K562 (cell line): ENCODE data around the gene PHTF2. TPM values are rescaled to one million over a fixed set of nuclear protein-coding genes. Genes with fewer than 3 reads are reported as not detected.
A peak's percentile ranks its signal among the peaks of the same experiment; 100 is the strongest.

ENCODE experiments used
- ATAC-seq: fragments of 200-7000 bp; cut with Tn5 transposase; 3 replicates; pipeline ENCODE4 v1.9.1; 2020; ENCODE audit warnings: moderate library complexity
- BruUV-seq: library from RNA; stranded (reverse); fragments of 400-500 nt; replicated peaks from 2 replicates; lab custom pipeline; 2021; lab: Mats Ljungman, UMichigan
- CTCF ChIA-PET: fragments of 300-600 bp; formaldehyde crosslinking; extraction: SDS; loops from one replicate; lab custom pipeline; 2021; ENCODE audit warnings: low intra/inter-chr PET ratio; lab: Yijun Ruan, JAX
- POLR2A ChIA-PET: fragments of 300-600, 350-650 bp; sonication (Branson Sonifier 250); formaldehyde crosslinking; extraction: SDS; loops from one replicate; lab custom pipeline; 2021; ENCODE audit warnings: antibody characterized with exemption, inconsistent platforms; lab: Yijun Ruan, JAX
- DNase-seq, 4 experiments: peaks; one replicate each; pipeline versions ENCODE4 v3.0.0 to v3.0.0-alpha.2; 2011 to 2018; ENCODE audit warnings: low spot score in 3 of 4, mixed read lengths in 3 of 4; ENCODE audit errors: extremely low read depth in 1 of 4
- FAIRE-seq: peaks from 2 replicates; lab custom pipeline; 2011; peaks lifted over from hg19 to GRCh38; lab: Jason Lieb, UNC
- H2AFZ ChIP-seq: 2 replicates; pipeline ENCODE4 v1.6.0; 2011; ENCODE audit warnings: low read depth, low read length, control low read depth, inconsistent platforms
- H3K27ac ChIP-seq: fragments of 200-600 bp; 3 replicates; pipeline ENCODE4 v1.8.0; 2011; ENCODE audit warnings: low read depth, mild to moderate bottlenecking, control low read depth, inconsistent platforms, low read length, moderate library complexity, mixed read lengths; ENCODE audit errors: extremely low read depth
- H3K27me3 ChIP-seq, 2 experiments: fragments of 300-600 bp in 1 of 2; 2 replicates in 1 of 2; 3 replicates in 1 of 2; pipeline versions ENCODE4 v1.6.0 to v1.8.0; 2011; ENCODE audit warnings: inconsistent platforms in 2 of 2, low read length in 2 of 2, mild to moderate bottlenecking in 1 of 2, mixed read lengths in 1 of 2, moderate library complexity in 1 of 2; ENCODE audit not compliant: control insufficient read depth in 2 of 2, insufficient read depth in 2 of 2
- H3K36me3 ChIP-seq: fragments of 300-600 bp; 3 replicates; pipeline ENCODE4 v1.8.0; 2011; ENCODE audit warnings: mild to moderate bottlenecking, low read length, inconsistent platforms; ENCODE audit not compliant: control insufficient read depth, insufficient read depth
- H3K4me1 ChIP-seq, 2 experiments: fragments of 200-600 bp in 1 of 2; replicated peaks in 1 of 2; 2 replicates in 1 of 2; 3 replicates in 1 of 2; pipeline versions ENCODE4 v1.5.1 to v1.8.0; 2011; ENCODE audit warnings: inconsistent platforms in 2 of 2, low read length in 2 of 2, mild to moderate bottlenecking in 1 of 2, mixed read lengths in 1 of 2, moderate library complexity in 1 of 2; ENCODE audit not compliant: control insufficient read depth in 2 of 2, insufficient read depth in 2 of 2
- H3K4me2 ChIP-seq: 2 replicates; pipeline ENCODE4 v1.6.1; 2011; ENCODE audit warnings: low read length, control low read depth, inconsistent platforms, mixed read lengths; ENCODE audit not compliant: insufficient read depth
- H3K4me3 ChIP-seq: fragments of 200-600 bp; sonication (generic), shearing (Covaris generic); 2 replicates; pipeline ENCODE4 v1.5.1; 2016; ENCODE audit warnings: control low read depth, inconsistent platforms
- H3K79me2 ChIP-seq: fragments of 200-600 bp; 3 replicates; pipeline ENCODE4 v1.8.0; 2011; ENCODE audit warnings: low read length, inconsistent platforms; ENCODE audit not compliant: control insufficient read depth, insufficient read depth
- H3K9ac ChIP-seq, 2 experiments: 2 replicates each; pipeline versions ENCODE4 v1.6.0 to v1.6.1; 2011; ENCODE audit warnings: low read depth in 2 of 2, low read length in 2 of 2, control low read depth in 1 of 2, inconsistent platforms in 1 of 2, mild to moderate bottlenecking in 1 of 2, mixed read lengths in 1 of 2; ENCODE audit not compliant: insufficient read depth in 1 of 2
- H3K9me1 ChIP-seq: one replicate; pipeline ENCODE4 v1.6.0; 2011; ENCODE audit warnings: inconsistent platforms, mild to moderate bottlenecking, low read length, moderate library complexity; ENCODE audit not compliant: control insufficient read depth, insufficient read depth
- H3K9me3 ChIP-seq: replicated peaks from 2 replicates; pipeline ENCODE4 v1.5.1; 2011; ENCODE audit warnings: low read depth, low read length, inconsistent platforms; ENCODE audit not compliant: control insufficient read depth, insufficient read depth
- H4K20me1 ChIP-seq: replicated peaks from 2 replicates; pipeline ENCODE4 v1.6.1; 2011; ENCODE audit warnings: low read length, inconsistent platforms, mixed read lengths; ENCODE audit not compliant: control insufficient read depth, insufficient read depth
- CBFA2T2 ChIP-seq: fragments of 450-650 bp; conservative IDR thresholded peaks from 2 replicates; pipeline ENCODE4 v1.6.1; 2017; ENCODE audit warnings: mild to moderate bottlenecking
- CC2D1A ChIP-seq: fragments of 450-650 bp; IDR thresholded peaks from 2 replicates; pipeline ENCODE4 v1.6.1; 2017; ENCODE audit warnings: mild to moderate bottlenecking
- EP300 ChIP-seq: IDR thresholded peaks from 2 replicates; pipeline ENCODE4 v1.6.1; 2012; ENCODE audit warnings: low read length, improper control_type of control experiment
- HMG20B ChIP-seq: fragments of 250-450 bp; sonication (Bioruptor Pico); IDR thresholded peaks from 2 replicates; pipeline ENCODE4 v1.5.0; 2021; ENCODE audit warnings: mild to moderate bottlenecking
- JUNB ChIP-seq: fragments of 450-650 bp; formaldehyde crosslinking; conservative IDR thresholded peaks from 2 replicates; pipeline ENCODE4 v1.4.0; 2020; ENCODE audit warnings: mild to moderate bottlenecking
- LEF1 ChIP-seq: fragments of 450-650 bp; IDR thresholded peaks from 2 replicates; pipeline ENCODE4 v1.6.1; 2016; ENCODE audit warnings: mild to moderate bottlenecking
- PHF20 ChIP-seq: fragments of 450-650 bp; IDR thresholded peaks from 2 replicates; pipeline ENCODE4 v1.6.1; 2018; ENCODE audit not compliant: partially characterized antibody
- PHF21A ChIP-seq: fragments of 450-650 bp; IDR thresholded peaks from 2 replicates; pipeline ENCODE4 v1.6.1; 2017; ENCODE audit warnings: low read depth, borderline replicate concordance
- PTBP1 ChIP-seq: fragments of 200-400 bp; formaldehyde crosslinking; IDR thresholded peaks from 2 replicates; pipeline ENCODE4 v1.6.1; 2017; ENCODE audit warnings: low read depth, low read length
- PTTG1 ChIP-seq: fragments of 450-650 bp; IDR thresholded peaks from 2 replicates; pipeline ENCODE4 v1.6.1; 2016; ENCODE audit warnings: low read depth, mild to moderate bottlenecking, missing genetic modification characterization, missing compliant biosample characterization
- RBM22 ChIP-seq: fragments of 200-400 bp; formaldehyde crosslinking; IDR thresholded peaks from 2 replicates; pipeline ENCODE4 v1.6.1; 2018; ENCODE audit warnings: low read length, low read depth; ENCODE audit not compliant: poor library complexity, severe bottlenecking
- RCOR1 ChIP-seq, 2 experiments: IDR thresholded peaks; 2 replicates each; pipeline ENCODE4 v1.6.1; 2012; ENCODE audit warnings: low read depth in 2 of 2, low read length in 2 of 2, borderline replicate concordance in 1 of 2, improper control_type of control experiment in 1 of 2
- SRSF3 ChIP-seq: fragments of 200-400 bp; formaldehyde crosslinking; IDR thresholded peaks from 2 replicates; pipeline ENCODE4 v1.6.1; 2016; ENCODE audit warnings: mild to moderate bottlenecking, low read length, moderate library complexity; ENCODE audit not compliant: insufficient read depth
- ZFP30 ChIP-seq: fragments of 250-450 bp; sonication (Bioruptor Pico); IDR thresholded peaks from 2 replicates; pipeline ENCODE4 v1.8.0; 2022; ENCODE audit warnings: moderate library complexity, mild to moderate bottlenecking, inconsistent platforms, borderline replicate concordance
- ZFX ChIP-seq: sonication (generic); formaldehyde crosslinking; IDR thresholded peaks from 2 replicates; pipeline ENCODE4 v1.8.0; 2022; ENCODE audit warnings: mild to moderate bottlenecking, missing genetic modification reagents, moderate library complexity
- ZNF282 ChIP-seq: sonication (generic); formaldehyde crosslinking; IDR thresholded peaks from 2 replicates; pipeline ENCODE4 v1.8.1; 2023; ENCODE audit warnings: missing genetic modification reagents
- ZNF384 ChIP-seq: IDR thresholded peaks from 2 replicates; pipeline ENCODE4 v1.6.1; 2012; ENCODE audit warnings: low read depth, low read length, improper control_type of control experiment
- ZNF75A ChIP-seq: fragments of 450-650 bp; formaldehyde crosslinking; IDR thresholded peaks from 2 replicates; pipeline ENCODE4 v1.4.0; 2020; ENCODE audit warnings: mild to moderate bottlenecking
- ZNF764 ChIP-seq: fragments of 250-450 bp; sonication (Bioruptor Pico); IDR thresholded peaks from 2 replicates; pipeline ENCODE4 v1.4.0; 2020; ENCODE audit warnings: low read depth, mild to moderate bottlenecking, moderate library complexity
- WGBS: fragments of 100-300 bp; shearing (Covaris generic); methylation state at CpG from one replicate; pipeline ENCODE4 v1.1.6; 2016; ENCODE audit warnings: low coverage, mixed read lengths; ENCODE audit not compliant: insufficient coverage; ENCODE audit errors: missing lambda C conversion rate; 5-methylcytosine and 5-hydroxymethylcytosine counted together
- in situ Hi-C: fragments of 300-500 bp; cut with MboI; formaldehyde crosslinking; loops from 4 replicates; pipeline ENCODE4 v1.15.0; 2018; ENCODE audit warnings: inconsistent platforms, mixed read lengths
- intact Hi-C: fragments of 100-400 bp; cut with micrococcal nuclease; formaldehyde crosslinking; loops from 2 replicates; pipeline ENCODE4 v1.14.2; 2022
- polyA plus RNA-seq, 8 experiments: library from polyadenylated mRNA; depleted of rRNA in 4 of 8; stranded (reverse) in 5 of 8; unstranded in 3 of 8; fragments of >200 nt; fragmentation: Nextera tagmentation in 2 of 8; fragmentation: Illumina TruSeq in 1 of 8; extraction: Ambion mirVana in 2 of 8; extraction: Trizol in 1 of 8; gene quantifications; 2 replicates each; pipeline versions ENCODE4 v1.2.1 to v1.2.3, GENCODE V29; 2011 to 2014; ENCODE audit warnings: inconsistent platforms in 1 of 8, missing spikeins in 1 of 8
- total RNA-seq, 7 experiments: library from RNA; depleted of rRNA in 6 of 7; stranded (reverse); fragments of >200 nt in 6 of 7; fragmentation: Illumina TruSeq in 2 of 7; extraction: Trizol in 2 of 7; gene quantifications; 2 replicates each; pipeline versions ENCODE4 v1.2.1 to v1.2.3, GENCODE V29; 2011 to 2021; ENCODE audit warnings: low replicate concordance in 1 of 7
- TF ChIP-seq, protein P1 (sequence below): sonication (generic); formaldehyde crosslinking; IDR thresholded peaks from 2 replicates; pipeline ENCODE4 v1.8.1; 2022; ENCODE audit warnings: missing genetic modification reagents

PHTF2 gene
- total and polyA plus RNA-seq, 9 of the 15 experiments (the other 6 are each of a cell fraction or from before 2014, with no cell fraction given): 17.9 to 43.6 (median 25.4) TPM

DNA sequence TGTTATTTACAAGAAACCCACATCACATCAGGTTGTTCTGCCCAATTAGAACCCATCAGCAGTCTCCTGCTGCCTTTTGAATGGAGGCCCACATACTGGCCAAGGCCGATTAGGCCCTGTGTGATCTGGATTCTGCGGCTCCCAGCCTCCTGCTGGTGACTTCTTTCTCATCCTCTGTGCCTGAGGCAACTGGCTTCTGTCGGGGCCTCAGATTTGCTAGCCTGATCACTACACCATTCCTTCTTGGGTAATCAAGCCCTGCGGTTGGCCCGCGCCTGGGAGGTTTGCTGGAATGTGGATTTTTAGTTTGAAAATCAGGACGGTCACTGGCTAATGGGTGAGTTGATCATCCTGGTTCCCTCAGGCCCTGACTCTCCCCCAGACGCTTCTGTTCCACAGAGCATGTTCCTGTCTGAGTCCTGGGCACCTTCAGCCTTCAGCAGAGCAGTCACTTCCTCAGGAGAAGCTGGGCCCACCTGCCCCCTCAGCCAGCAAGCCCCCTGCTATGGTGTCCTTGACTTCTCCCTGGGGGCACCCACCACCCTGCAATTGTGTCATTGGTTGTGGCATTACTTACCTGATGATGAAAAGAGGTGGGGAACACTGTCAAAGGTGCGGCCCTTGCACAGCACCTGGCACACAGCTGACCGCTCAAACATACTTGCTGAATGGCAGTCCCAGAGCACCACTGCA, 207.6 kb downstream of the PHTF2 start:
- no peak for FAIRE-seq
- no peak overlapping the region for H3K27ac ChIP-seq
- no peaks in the 10 kb centered on the region for H3K27me3 ChIP-seq
- H3K9ac ChIP-seq: 0 out of 4 replicates have a peak overlapping the region, but pooled peaks of 1 of the 2 experiments have one; percentile 21
- H3K4me1 ChIP-seq: no peaks in the 10 kb centered on the region
- no TSS peak for BruUV-seq
- no peak overlapping the region for H3K4me3 ChIP-seq
- no peaks in the 10 kb centered on the region for H3K79me2 ChIP-seq
- H3K9me3 ChIP-seq: no peaks in the 10 kb centered on the region
- ChIA-PET CTCF (no interaction called here), POLR2A (no interaction called here)
- DNase-seq: no peak
- no peak for TF ChIP-seq ZFP30
- no peak for TF ChIP-seq HMG20B (CRISPR knock-in tag)
- no peak for TF ChIP-seq PHF20
- no peak for TF ChIP-seq PTTG1 (tag)
- TF ChIP-seq ZNF75A: no peak
- TF ChIP-seq ZNF764: no peak
- no peak for TF ChIP-seq SRSF3
- no peak for TF ChIP-seq LEF1
- no peak for TF ChIP-seq ZNF282
- no peak for TF ChIP-seq RBM22
- no peak for TF ChIP-seq PTBP1
- no peak for TF ChIP-seq CC2D1A
- TF ChIP-seq ZNF384: no peak
- no peak for TF ChIP-seq EP300
- TF ChIP-seq, protein P1, sequence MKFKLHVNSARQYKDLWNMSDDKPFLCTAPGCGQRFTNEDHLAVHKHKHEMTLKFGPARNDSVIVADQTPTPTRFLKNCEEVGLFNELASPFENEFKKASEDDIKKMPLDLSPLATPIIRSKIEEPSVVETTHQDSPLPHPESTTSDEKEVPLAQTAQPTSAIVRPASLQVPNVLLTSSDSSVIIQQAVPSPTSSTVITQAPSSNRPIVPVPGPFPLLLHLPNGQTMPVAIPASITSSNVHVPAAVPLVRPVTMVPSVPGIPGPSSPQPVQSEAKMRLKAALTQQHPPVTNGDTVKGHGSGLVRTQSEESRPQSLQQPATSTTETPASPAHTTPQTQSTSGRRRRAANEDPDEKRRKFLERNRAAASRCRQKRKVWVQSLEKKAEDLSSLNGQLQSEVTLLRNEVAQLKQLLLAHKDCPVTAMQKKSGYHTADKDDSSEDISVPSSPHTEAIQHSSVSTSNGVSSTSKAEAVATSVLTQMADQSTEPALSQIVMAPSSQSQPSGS (CRISPR knock-in tag): no peak
- no peak for TF ChIP-seq ZFX (CRISPR knock-in tag)
- no peak for TF ChIP-seq PHF21A
- no peak for TF ChIP-seq JUNB (CRISPR knock-in tag)
- no peak for TF ChIP-seq CBFA2T2
- no peak for TF ChIP-seq RCOR1 (IDR thresholded peaks at IDR 0.05; ENCODE audit: borderline replicate concordance in 1 of 2, low read depth in 2 of 2, low read length in 2 of 2)
- in situ Hi-C loops: no loop called here
- ATAC-seq: peak; percentile 53
- no peak overlapping the region for H2AFZ ChIP-seq
- H3K9me1 ChIP-seq: no peaks in the 10 kb centered on the region
- H4K20me1 ChIP-seq: no peaks in the 10 kb centered on the region
- no peaks in the 10 kb centered on the region for H3K36me3 ChIP-seq
- intact Hi-C loops: no loop called here
- WGBS: 56% methylated on average over 10 of the region's 10 CpGs
- no peak overlapping the region for H3K4me2 ChIP-seq
